Thymus (tissue), 11 donors: ENCODE measurements around the gene MAP3K15. TPM values are rescaled to one million over a fixed set of nuclear protein-coding genes. Genes with fewer than 3 reads are reported as not detected.
"Not testable (repeated sequence)": the region's sequence is repeated elsewhere in the genome, so short reads cannot be mapped to it uniquely, and the experiment has no call there.

Experiments used
- DNase-seq, 9 donors: peaks; one replicate each; pipeline ENCODE4 v3.0.0-alpha.2; 2013; ENCODE audit warnings: low spot score in 9 of 9, low read depth in 6 of 9, missing footprints in 1 of 9
- H3K27ac ChIP-seq, 2 donors: one replicate each; pipeline ENCODE4 v1.5.1; 2013; ENCODE audit warnings: control low read depth in 1 of 2, low read depth in 1 of 2, low read length in 1 of 2, mild to moderate bottlenecking in 1 of 2, moderate library complexity in 1 of 2
- H3K27me3 ChIP-seq, 2 donors: one replicate each; pipeline ENCODE4 v1.5.1; 2013; ENCODE audit warnings: low read length in 1 of 2; ENCODE audit not compliant: control insufficient read depth in 2 of 2, insufficient read depth in 1 of 2
- H3K36me3 ChIP-seq, 2 donors: one replicate each; pipeline ENCODE4 v1.5.1; 2013; ENCODE audit warnings: low read length in 1 of 2, mild to moderate bottlenecking in 1 of 2, moderate library complexity in 1 of 2; ENCODE audit not compliant: control insufficient read depth in 2 of 2, insufficient read depth in 2 of 2
- H3K4me1 ChIP-seq, 2 donors: one replicate each; pipeline ENCODE4 v1.5.1; 2013; ENCODE audit warnings: low read length in 2 of 2; ENCODE audit not compliant: control insufficient read depth in 2 of 2, insufficient read depth in 2 of 2
- H3K4me3 ChIP-seq, 2 donors: one replicate each; pipeline ENCODE4 v1.5.1; 2013; ENCODE audit warnings: low read length in 2 of 2, control low read depth in 1 of 2, mild to moderate bottlenecking in 1 of 2
- H3K9me3 ChIP-seq, 2 donors: one replicate each; pipeline ENCODE4 v1.5.1; 2013; ENCODE audit warnings: low read length in 1 of 2, mild to moderate bottlenecking in 1 of 2; ENCODE audit not compliant: control insufficient read depth in 2 of 2, insufficient read depth in 1 of 2
- WGBS: extraction: QIAGEN DNeasy Blood & Tissue Kit; methylation state at CpG from one replicate; pipeline ENCODE4 v1.1.7; 2013; 5-methylcytosine and 5-hydroxymethylcytosine counted together
- polyA plus RNA-seq: library from polyadenylated mRNA; stranded (reverse); fragments of 200-250 nt; gene quantifications from one replicate; pipeline ENCODE4 v1.2.3, GENCODE V29; 2013
- total RNA-seq: library from RNA; stranded (reverse); fragments of 120-200 nt; gene quantifications from one replicate; pipeline ENCODE4 v1.2.4, GENCODE V29; 2013
- donor health status: healthy.

MAP3K15 gene
- total and polyA plus RNA-seq, 2 donors: 0.14 to 0.52 TPM

DNA sequence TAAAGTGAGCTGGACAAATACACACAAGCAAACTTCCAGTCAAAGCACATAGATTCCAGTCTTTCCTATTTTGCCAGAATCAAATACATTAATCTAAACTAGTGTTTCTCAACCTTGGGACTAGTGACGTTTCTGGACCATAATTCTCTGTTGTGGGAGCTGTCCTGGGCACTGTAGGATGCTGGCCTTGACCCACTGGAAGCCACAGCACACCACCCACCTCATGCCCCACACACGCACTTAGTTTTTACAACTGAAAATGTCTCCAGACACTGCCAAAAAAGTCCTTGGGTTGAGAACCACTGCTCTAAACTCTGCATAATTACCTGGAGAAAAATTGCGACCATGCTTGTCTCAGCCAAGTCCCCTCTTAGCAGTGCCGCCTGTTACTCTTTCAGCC lies 57.6 kb downstream of the MAP3K15 start:
- Histone ChIP-seq H3K27me3 (no peaks in the 10 kb centered on the region), H3K9me3 (no peaks in the 10 kb centered on the region), H3K4me1 (no peaks in the 10 kb centered on the region), H3K36me3 (no peaks in the 10 kb centered on the region), H3K4me3 (no peak overlapping the region), H3K27ac (no peak overlapping the region)
- 96% methylated on average over 4 of the region's 4 CpGs for WGBS
- DNase-seq: no peak

DNA sequence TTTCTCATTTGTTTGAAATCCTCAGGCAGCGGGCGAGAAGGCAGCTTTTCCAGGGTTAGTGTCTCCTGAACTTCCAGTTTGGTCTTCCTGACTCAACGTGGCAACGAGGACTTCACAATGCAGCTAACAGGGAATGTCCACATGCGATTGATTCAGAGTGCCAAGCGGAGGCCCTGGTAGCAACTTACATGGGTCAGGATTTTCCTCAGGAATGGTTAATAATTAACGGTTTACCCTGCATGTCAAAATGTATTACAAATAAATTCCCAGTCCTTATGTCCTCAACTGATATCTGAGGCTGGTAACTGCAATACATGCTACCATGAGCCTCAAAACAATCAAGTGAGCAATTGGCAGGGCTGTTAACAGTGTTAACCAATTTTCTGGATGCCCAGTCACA lies 67.2 kb downstream of the MAP3K15 start:
- Histone ChIP-seq H3K36me3 (no peaks in the 10 kb centered on the region), H3K4me1 (no peaks in the 10 kb centered on the region), H3K4me3 (no peak overlapping the region), H3K27me3 (no peaks in the 10 kb centered on the region), H3K9me3 (no peaks in the 10 kb centered on the region), H3K27ac (no peak overlapping the region)
- 83% methylated on average over 7 of the region's 7 CpGs for WGBS
- no peak for DNase-seq

DNA sequence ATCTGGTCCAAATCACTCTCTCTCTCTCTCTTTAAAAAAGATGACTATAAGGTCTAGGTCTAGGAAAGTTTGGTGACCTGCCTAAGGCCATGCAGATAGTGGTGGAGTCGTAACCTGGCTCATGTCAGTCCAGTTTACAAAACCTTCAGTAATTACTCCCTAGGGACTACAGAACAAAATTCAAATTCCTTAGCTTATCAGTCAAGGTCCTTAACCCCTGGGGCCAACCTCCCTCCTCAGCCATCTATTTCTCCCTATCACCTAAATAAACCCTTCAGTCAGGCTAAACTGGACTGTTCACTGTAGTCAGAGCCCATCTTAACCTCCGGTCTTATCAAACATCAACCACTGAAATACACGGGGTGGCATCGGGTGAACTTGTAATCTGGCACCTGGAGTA lies 68.9 kb downstream of the MAP3K15 start:
- Histone ChIP-seq H3K9me3 (no peaks in the 10 kb centered on the region), H3K4me3 (no peak overlapping the region), H3K36me3 (no peaks in the 10 kb centered on the region), H3K27ac (no peak overlapping the region), H3K27me3 (no peaks in the 10 kb centered on the region), H3K4me1 (no peaks in the 10 kb centered on the region)
- DNase-seq: no peak
- WGBS: 98% methylated on average over 4 of the region's 4 CpGs

DNA sequence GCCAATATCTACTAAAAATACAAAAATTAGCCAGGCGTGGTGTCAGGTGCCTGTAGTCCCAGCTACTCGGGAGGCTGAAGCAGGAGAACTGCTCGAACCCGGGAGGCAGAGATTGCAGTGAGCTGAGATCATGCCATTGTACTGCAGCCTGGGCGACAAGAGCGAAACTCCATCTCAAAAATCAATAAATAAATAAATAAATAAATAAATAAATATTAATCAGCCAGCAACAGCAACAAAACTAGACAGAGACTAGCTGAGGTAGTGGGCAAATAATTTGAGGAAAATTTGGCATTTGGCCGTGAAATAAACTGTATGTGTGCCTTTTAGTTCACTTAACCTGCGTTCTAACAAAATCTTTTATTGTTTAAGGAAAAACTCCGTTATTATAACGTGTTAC lies 69.5 kb downstream of the MAP3K15 start:
- WGBS: 86% methylated on average over 10 of the region's 10 CpGs
- not testable (repeated sequence) for H3K9me3 ChIP-seq, H3K27ac ChIP-seq, H3K27me3 ChIP-seq, DNase-seq, H3K4me3 ChIP-seq, H3K36me3 ChIP-seq, H3K4me1 ChIP-seq

DNA sequence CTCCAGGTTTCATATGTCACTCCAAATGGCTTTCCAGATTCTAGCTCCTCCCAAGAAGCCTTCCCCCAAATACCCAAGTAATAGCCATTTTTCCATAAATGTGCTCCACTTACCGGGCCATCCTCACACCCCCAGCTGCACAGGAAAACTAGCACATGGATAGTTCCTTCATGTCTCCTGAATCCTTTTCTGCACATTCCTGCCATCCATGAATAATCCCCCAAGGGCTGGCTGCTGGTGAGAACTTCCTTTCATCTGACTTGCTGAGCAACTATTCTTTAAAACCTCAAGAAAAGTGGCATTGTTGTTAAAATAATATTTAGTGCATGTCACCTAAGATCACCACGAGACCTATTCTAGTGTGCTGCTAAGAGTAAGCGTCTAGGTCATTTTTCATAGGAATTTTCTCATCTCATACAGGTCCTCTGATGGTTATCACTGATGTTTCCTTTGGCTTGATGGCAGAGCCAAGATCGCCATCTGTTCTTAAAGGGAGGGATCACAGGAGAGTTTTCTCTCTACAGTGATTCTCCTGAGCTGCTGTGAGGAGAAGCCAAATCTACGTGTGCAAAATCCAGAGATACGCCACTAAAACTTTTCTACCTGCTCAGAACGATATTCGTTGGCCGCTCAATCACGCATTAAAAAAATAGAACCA lies 71.3 kb downstream of the MAP3K15 start:
- 96% methylated on average over 10 of the region's 10 CpGs for WGBS
- H3K27ac ChIP-seq: no peak overlapping the region
- H3K4me3 ChIP-seq: no peak overlapping the region

DNA sequence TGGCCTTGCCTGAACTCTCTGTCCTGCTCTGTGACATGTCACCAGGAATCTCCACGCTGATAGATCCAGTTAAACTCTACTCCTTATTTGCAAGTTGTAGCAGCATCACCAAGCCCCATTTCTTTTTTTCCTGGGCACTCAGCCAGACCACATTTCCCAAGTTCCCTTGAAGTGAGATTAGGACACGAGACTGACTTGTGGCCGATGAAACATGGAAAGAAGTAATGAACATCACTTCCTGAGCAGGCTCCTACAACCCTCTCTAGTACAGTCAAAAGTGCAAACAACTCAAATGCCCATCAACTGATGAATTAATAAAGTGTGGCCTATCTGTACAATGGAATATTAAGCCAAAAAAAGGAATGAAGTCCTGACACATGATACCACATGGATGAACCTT lies 74.6 kb downstream of the MAP3K15 start:
- H3K4me1 ChIP-seq: no peaks in the 10 kb centered on the region
- WGBS: 31% methylated on average over 3 of the region's 3 CpGs
- H3K36me3 ChIP-seq: no peaks in the 10 kb centered on the region
- no peaks in the 10 kb centered on the region for H3K9me3 ChIP-seq
- no peak overlapping the region for H3K27ac ChIP-seq
- H3K4me3 ChIP-seq: no peak overlapping the region
- no peak for DNase-seq
- H3K27me3 ChIP-seq: no peaks in the 10 kb centered on the region

More for the DNA sequence above, 71.3 kb downstream of the MAP3K15 start:
- H3K27me3 ChIP-seq: no peaks in the 10 kb centered on the region
- no peaks in the 10 kb centered on the region for H3K4me1 ChIP-seq
- no peak for DNase-seq
- H3K9me3 ChIP-seq: no peaks in the 10 kb centered on the region
- no peaks in the 10 kb centered on the region for H3K36me3 ChIP-seq

DNA sequence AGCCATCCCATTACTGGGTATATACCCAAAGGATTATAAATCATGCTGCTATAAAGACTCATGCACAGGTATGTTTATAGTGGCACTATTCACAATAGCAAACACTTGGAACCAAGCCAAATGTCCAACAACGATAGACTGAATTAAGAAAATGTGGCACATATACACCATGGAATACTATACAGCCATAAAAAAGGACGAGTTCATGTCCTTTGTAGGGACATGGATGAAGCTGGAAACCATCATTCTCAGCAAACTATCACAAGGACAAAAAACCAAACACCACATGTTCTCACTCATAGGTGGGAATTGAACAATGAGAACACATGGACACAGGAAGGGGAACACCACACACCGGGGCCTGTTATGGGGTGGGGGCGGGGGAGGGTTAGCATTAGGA lies 92.6 kb downstream of the MAP3K15 start:
- DNase-seq, H3K36me3 ChIP-seq, H3K9me3 ChIP-seq, H3K4me3 ChIP-seq, H3K27ac ChIP-seq, H3K27me3 ChIP-seq, H3K4me1 ChIP-seq: not testable (repeated sequence)
- WGBS: 80% methylated on average over 4 of the region's 4 CpGs

DNA sequence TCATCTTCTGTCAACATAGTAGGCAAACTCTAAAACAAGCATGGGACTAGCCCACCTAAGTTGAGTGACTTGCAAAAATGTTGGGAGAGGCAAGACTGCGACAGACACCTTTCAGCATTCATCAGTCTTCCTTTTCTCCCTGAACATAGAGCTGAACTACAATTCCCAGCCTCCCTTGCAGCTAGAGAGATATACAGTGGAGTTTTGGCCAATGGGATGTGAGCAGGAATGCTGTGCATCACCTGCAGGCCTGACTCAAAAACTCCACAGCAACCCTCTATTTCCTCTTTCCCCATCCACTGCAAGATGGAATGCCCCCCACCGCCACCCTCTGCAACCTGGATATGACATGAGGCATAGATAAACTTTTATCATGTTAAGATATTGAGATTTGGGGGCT lies 105.0 kb downstream of the MAP3K15 start:
- DNase-seq: no peak
- H3K27me3 ChIP-seq: no peaks in the 10 kb centered on the region
- no peaks in the 10 kb centered on the region for H3K36me3 ChIP-seq
- no peaks in the 10 kb centered on the region for H3K9me3 ChIP-seq
- no peak overlapping the region for H3K4me3 ChIP-seq
- no peak overlapping the region for H3K27ac ChIP-seq
- 96% methylated on average over 2 of the region's 2 CpGs for WGBS
- no peaks in the 10 kb centered on the region for H3K4me1 ChIP-seq

DNA sequence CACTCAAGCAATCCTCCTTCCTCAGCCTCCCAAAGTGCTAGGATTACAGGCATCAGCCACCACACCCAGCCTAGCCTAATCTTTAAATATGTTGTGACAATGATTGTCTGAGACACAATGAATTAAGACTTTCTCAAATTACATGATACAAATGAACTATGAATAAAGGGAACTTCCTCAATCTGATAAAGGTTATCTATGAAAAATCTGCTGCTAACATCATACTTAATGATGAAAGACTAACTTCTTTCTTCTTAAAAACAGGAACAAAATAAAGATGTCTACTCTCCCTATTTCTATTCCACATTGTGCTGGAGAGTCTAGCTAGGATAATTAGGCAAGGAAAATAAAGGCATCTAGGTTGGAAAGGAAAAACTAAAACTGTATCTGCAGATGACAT lies 111.6 kb downstream of the MAP3K15 start:
- H3K4me1 ChIP-seq: no peaks in the 10 kb centered on the region
- no peaks in the 10 kb centered on the region for H3K9me3 ChIP-seq
- no peak overlapping the region for H3K4me3 ChIP-seq
- H3K36me3 ChIP-seq: no peaks in the 10 kb centered on the region
- H3K27ac ChIP-seq: no peak overlapping the region
- no peaks in the 10 kb centered on the region for H3K27me3 ChIP-seq
- no peak for DNase-seq

DNA sequence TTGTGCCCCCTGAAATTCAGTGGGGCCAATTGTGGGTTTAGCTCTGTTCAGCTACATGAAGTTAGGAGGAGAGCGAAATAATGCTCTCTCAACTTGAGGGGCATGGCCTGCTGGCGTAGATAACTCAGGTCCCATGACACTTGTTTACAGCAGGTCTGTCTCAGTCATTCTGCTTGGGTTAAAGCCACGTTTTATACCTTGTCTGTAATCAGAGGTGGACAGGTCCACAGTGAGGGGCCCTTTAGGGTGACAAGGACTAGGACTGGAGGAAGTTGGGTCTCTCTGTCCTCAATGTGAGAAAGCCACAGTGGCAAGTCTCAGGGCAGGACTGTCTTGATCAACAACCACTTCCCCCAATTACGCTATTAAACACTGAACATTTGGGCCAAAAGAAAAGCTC lies 122.6 kb downstream of the MAP3K15 start:
- Histone ChIP-seq H3K36me3 (no peaks in the 10 kb centered on the region), H3K27ac (no peak overlapping the region), H3K4me1 (no peaks in the 10 kb centered on the region), H3K4me3 (no peak overlapping the region), H3K27me3 (no peaks in the 10 kb centered on the region), H3K9me3 (no peaks in the 10 kb centered on the region)
- no peak for DNase-seq
- 87% methylated on average over 4 of the region's 4 CpGs for WGBS
